GM23338 (cell line): ENCODE data around the gene TPBG. TPM values are rescaled to one million over a fixed set of nuclear protein-coding genes. Genes with fewer than 3 reads are reported as not detected.

Experiments used
- ATAC-seq: fragments of 200-7000 bp; cut with Tn5 transposase; 3 replicates; pipeline ENCODE4 v1.9.1; 2020
- DNase-seq: peaks from one replicate; pipeline ENCODE4 v3.0.0-alpha.2; 2015; ENCODE audit warnings: low spot score
- H2AFZ ChIP-seq: fragments of 200-600 bp; sonication (generic); 2 replicates; pipeline ENCODE4 v1.8.0; 2016; ENCODE audit warnings: antibody characterized with exemption, mild to moderate bottlenecking, moderate library complexity
- H3F3A ChIP-seq: fragments of 200-600 bp; sonication (generic); replicated peaks from 2 replicates; pipeline ENCODE4 v1.8.0; 2017; ENCODE audit warnings: antibody characterized with exemption, mixed run types, low read depth
- H3K27ac ChIP-seq: fragments of 200-600 bp; sonication (generic); 2 replicates; pipeline ENCODE4 v1.6.1; 2016; ENCODE audit warnings: low read depth
- H3K27me3 ChIP-seq: fragments of 200-600 bp; sonication (generic); 2 replicates; pipeline ENCODE4 v1.8.0; 2016; ENCODE audit warnings: mild to moderate bottlenecking, mixed run types, moderate library complexity; ENCODE audit not compliant: insufficient read depth
- H3K36me3 ChIP-seq: fragments of 200-600 bp; sonication (generic); 2 replicates; pipeline ENCODE4 v1.8.0; 2016; ENCODE audit warnings: mild to moderate bottlenecking; ENCODE audit not compliant: insufficient read depth
- H3K4me1 ChIP-seq: fragments of 200-600 bp; sonication (generic); 2 replicates; pipeline ENCODE4 v1.8.0; 2016; ENCODE audit warnings: mild to moderate bottlenecking, moderate library complexity; ENCODE audit not compliant: insufficient read depth
- H3K4me2 ChIP-seq: fragments of 200-600 bp; sonication (generic); 2 replicates; pipeline ENCODE4 v1.7.1; 2017; ENCODE audit warnings: mixed run types
- H3K4me3 ChIP-seq: fragments of 200-600 bp; sonication (generic); 2 replicates; pipeline ENCODE4 v1.6.1; 2016; ENCODE audit warnings: mixed run types
- H3K79me2 ChIP-seq: fragments of 200-600 bp; sonication (generic); replicated peaks from 2 replicates; pipeline ENCODE4 v1.8.0; 2017; ENCODE audit warnings: mild to moderate bottlenecking; ENCODE audit not compliant: insufficient read depth
- H3K9me2 ChIP-seq: fragments of 200-600 bp; sonication (generic); 2 replicates; pipeline ENCODE4 v1.8.0; 2017; ENCODE audit not compliant: insufficient read depth
- H4K20me1 ChIP-seq: fragments of 200-600 bp; sonication (generic); replicated peaks from 2 replicates; pipeline ENCODE4 v1.8.0; 2017; ENCODE audit warnings: mild to moderate bottlenecking; ENCODE audit not compliant: insufficient read depth
- H3K27ac Mint-ChIP-seq: 2 replicates; pipeline ENCODE4 v1.8.0; 2020; ENCODE audit warnings: inconsistent platforms, mild to moderate bottlenecking, moderate library complexity, mixed read lengths
- H3K27me3 Mint-ChIP-seq: 3 replicates; pipeline ENCODE4 v1.8.0; 2022; ENCODE audit warnings: low read depth, mild to moderate bottlenecking, moderate library complexity, mixed read lengths, inconsistent platforms; ENCODE audit not compliant: insufficient read depth, poor library complexity
- H3K36me3 Mint-ChIP-seq: 3 replicates; pipeline ENCODE4 v1.8.0; 2021; ENCODE audit warnings: low read depth, mild to moderate bottlenecking, inconsistent platforms, moderate library complexity, mixed read lengths
- H3K4me1 Mint-ChIP-seq: 3 replicates; pipeline ENCODE4 v1.8.0; 2020; ENCODE audit warnings: mild to moderate bottlenecking, inconsistent platforms, mixed read lengths
- H3K4me3 Mint-ChIP-seq: 3 replicates; pipeline ENCODE4 v1.8.0; 2021; ENCODE audit warnings: moderate library complexity, mild to moderate bottlenecking, inconsistent platforms, mixed read lengths
- H3K9me3 Mint-ChIP-seq: 3 replicates; pipeline ENCODE4 v1.8.0; 2020; ENCODE audit warnings: moderate library complexity, mild to moderate bottlenecking, inconsistent platforms, mixed read lengths
- EZH2phosphoT487 ChIP-seq: fragments of 200-600 bp; sonication (generic); IDR thresholded peaks from one replicate; pipeline ENCODE4 v1.8.1; 2018; ENCODE audit warnings: antibody characterized with exemption; ENCODE audit not compliant: unreplicated experiment
- JUNB ChIP-seq: IDR thresholded peaks from one replicate; pipeline ENCODE4 v1.6.1; 2016; ENCODE audit warnings: antibody characterized with exemption; ENCODE audit not compliant: unreplicated experiment
- NANOG ChIP-seq: IDR thresholded peaks from 2 replicates; pipeline ENCODE4 v1.6.1; 2016; ENCODE audit warnings: antibody characterized with exemption, borderline replicate concordance
- polyA plus RNA-seq: library from polyadenylated mRNA; unstranded; fragments of >200 nt; fragmentation: Nextera tagmentation; extraction: Ambion mirVana; gene quantifications from 2 replicates; pipeline ENCODE4 v1.2.1, GENCODE V29; 2016
- total RNA-seq: library from RNA; depleted of rRNA; stranded (reverse); fragments of >200 nt; shearing (Covaris generic); gene quantifications from 2 replicates; pipeline ENCODE4 v1.2.3, GENCODE V29; 2014
- TF ChIP-seq, protein P1 (sequence below), 2 experiments: fragments of 200-600 bp in 1 of 2; sonication (generic) in 1 of 2; conservative IDR thresholded peaks; 2 replicates each; pipeline versions ENCODE4 v1.5.1 to v1.6.1; 2016 to 2017; ENCODE audit warnings: antibody characterized with exemption in 2 of 2, low read depth in 2 of 2, mild to moderate bottlenecking in 2 of 2, moderate library complexity in 1 of 2
- TF ChIP-seq, protein P2 (sequence below): fragments of 250-450 bp; sonication (Bioruptor Pico); IDR thresholded peaks from 2 replicates; pipeline ENCODE4 v1.5.0; 2020; ENCODE audit warnings: mild to moderate bottlenecking, moderate library complexity
- TF ChIP-seq, protein P3 (sequence below): IDR thresholded peaks from 2 replicates; pipeline ENCODE4 v1.6.1; 2016; ENCODE audit warnings: antibody characterized with exemption

Gene TPBG
- total and polyA plus RNA-seq, 2 experiments from 2014 or later: 22.1 to 33.0 TPM

DNA sequence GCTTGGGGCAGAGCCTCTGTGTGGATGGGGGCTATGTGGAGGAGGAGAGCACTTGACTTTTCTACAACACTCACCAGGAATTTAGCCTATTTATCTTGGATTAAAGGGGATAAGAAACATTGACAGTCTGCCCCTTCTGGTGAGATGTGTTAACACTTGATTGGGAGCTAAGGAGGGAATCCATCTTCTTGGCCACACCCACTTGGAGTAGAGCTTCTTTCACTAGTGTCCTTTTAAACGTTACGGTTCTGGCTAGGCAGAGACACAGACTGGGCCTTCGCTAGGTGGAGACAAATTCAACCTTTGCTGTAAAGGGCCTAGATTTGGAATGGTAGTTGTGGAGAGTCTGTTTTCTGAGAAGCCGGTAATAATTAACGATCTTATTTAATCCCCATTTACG is 15.5 kb upstream of the TPBG start:
- H3K4me2 ChIP-seq: no peak overlapping the region
- no peaks in the 10 kb centered on the region for H3K9me2 ChIP-seq
- ATAC-seq (peak; percentile 87), DNase-seq (peak; percentile 86)
- H3K4me1 ChIP-seq: no peaks in the 10 kb centered on the region
- Mint-ChIP-seq H3K27ac (no peak overlapping the region), H3K4me1 (no peaks in the 10 kb centered on the region), H3K4me3 (no peak overlapping the region), H3K27me3 (no peaks in the 10 kb centered on the region), H3K36me3 (no peaks in the 10 kb centered on the region; the same call in 2 of the 3 replicates), H3K9me3 (peaks cover 2% of the 10 kb centered on the region; the same call in 2 of the 3 replicates)
- H3K79me2 ChIP-seq: no peaks in the 10 kb centered on the region
- H4K20me1 ChIP-seq: no peaks in the 10 kb centered on the region
- no peaks in the 10 kb centered on the region for H3K36me3 ChIP-seq
- TF ChIP-seq EZH2phosphoT487 (no peak), NANOG (no peak), JUNB (no peak)
- TF ChIP-seq, protein P1, sequence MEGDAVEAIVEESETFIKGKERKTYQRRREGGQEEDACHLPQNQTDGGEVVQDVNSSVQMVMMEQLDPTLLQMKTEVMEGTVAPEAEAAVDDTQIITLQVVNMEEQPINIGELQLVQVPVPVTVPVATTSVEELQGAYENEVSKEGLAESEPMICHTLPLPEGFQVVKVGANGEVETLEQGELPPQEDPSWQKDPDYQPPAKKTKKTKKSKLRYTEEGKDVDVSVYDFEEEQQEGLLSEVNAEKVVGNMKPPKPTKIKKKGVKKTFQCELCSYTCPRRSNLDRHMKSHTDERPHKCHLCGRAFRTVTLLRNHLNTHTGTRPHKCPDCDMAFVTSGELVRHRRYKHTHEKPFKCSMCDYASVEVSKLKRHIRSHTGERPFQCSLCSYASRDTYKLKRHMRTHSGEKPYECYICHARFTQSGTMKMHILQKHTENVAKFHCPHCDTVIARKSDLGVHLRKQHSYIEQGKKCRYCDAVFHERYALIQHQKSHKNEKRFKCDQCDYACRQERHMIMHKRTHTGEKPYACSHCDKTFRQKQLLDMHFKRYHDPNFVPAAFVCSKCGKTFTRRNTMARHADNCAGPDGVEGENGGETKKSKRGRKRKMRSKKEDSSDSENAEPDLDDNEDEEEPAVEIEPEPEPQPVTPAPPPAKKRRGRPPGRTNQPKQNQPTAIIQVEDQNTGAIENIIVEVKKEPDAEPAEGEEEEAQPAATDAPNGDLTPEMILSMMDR (conservative IDR thresholded peaks at IDR 0.05; ENCODE audit: low read depth in 2 of 2): peak; percentile 51 to 56
- TF ChIP-seq, protein P2, sequence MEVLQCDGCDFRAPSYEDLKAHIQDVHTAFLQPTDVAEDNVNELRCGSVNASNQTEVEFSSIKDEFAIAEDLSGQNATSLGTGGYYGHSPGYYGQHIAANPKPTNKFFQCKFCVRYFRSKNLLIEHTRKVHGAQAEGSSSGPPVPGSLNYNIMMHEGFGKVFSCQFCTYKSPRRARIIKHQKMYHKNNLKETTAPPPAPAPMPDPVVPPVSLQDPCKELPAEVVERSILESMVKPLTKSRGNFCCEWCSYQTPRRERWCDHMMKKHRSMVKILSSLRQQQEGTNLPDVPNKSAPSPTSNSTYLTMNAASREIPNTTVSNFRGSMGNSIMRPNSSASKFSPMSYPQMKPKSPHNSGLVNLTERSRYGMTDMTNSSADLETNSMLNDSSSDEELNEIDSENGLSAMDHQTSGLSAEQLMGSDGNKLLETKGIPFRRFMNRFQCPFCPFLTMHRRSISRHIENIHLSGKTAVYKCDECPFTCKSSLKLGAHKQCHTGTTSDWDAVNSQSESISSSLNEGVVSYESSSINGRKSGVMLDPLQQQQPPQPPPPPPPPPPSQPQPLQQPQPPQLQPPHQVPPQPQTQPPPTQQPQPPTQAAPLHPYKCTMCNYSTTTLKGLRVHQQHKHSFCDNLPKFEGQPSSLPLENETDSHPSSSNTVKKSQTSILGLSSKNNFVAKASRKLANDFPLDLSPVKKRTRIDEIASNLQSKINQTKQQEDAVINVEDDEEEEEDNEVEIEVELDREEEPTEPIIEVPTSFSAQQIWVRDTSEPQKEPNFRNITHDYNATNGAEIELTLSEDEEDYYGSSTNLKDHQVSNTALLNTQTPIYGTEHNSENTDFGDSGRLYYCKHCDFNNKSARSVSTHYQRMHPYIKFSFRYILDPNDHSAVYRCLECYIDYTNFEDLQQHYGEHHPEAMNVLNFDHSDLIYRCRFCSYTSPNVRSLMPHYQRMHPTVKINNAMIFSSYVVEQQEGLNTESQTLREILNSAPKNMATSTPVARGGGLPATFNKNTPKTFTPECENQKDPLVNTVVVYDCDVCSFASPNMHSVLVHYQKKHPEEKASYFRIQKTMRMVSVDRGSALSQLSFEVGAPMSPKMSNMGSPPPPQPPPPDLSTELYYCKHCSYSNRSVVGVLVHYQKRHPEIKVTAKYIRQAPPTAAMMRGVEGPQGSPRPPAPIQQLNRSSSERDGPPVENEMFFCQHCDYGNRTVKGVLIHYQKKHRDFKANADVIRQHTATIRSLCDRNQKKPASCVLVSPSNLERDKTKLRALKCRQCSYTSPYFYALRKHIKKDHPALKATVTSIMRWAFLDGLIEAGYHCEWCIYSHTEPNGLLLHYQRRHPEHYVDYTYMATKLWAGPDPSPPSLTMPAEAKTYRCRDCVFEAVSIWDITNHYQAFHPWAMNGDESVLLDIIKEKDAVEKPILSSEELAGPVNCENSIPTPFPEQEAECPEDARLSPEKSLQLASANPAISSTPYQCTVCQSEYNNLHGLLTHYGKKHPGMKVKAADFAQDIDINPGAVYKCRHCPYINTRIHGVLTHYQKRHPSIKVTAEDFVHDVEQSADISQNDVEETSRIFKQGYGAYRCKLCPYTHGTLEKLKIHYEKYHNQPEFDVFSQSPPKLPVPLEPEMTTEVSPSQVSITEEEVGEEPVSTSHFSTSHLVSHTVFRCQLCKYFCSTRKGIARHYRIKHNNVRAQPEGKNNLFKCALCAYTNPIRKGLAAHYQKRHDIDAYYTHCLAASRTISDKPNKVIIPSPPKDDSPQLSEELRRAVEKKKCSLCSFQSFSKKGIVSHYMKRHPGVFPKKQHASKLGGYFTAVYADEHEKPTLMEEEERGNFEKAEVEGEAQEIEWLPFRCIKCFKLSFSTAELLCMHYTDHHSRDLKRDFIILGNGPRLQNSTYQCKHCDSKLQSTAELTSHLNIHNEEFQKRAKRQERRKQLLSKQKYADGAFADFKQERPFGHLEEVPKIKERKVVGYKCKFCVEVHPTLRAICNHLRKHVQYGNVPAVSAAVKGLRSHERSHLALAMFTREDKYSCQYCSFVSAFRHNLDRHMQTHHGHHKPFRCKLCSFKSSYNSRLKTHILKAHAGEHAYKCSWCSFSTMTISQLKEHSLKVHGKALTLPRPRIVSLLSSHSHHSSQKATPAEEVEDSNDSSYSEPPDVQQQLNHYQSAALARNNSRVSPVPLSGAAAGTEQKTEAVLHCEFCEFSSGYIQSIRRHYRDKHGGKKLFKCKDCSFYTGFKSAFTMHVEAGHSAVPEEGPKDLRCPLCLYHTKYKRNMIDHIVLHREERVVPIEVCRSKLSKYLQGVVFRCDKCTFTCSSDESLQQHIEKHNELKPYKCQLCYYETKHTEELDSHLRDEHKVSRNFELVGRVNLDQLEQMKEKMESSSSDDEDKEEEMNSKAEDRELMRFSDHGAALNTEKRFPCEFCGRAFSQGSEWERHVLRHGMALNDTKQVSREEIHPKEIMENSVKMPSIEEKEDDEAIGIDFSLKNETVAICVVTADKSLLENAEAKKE (CRISPR knock-in tag): no peak
- TF ChIP-seq, protein P3, sequence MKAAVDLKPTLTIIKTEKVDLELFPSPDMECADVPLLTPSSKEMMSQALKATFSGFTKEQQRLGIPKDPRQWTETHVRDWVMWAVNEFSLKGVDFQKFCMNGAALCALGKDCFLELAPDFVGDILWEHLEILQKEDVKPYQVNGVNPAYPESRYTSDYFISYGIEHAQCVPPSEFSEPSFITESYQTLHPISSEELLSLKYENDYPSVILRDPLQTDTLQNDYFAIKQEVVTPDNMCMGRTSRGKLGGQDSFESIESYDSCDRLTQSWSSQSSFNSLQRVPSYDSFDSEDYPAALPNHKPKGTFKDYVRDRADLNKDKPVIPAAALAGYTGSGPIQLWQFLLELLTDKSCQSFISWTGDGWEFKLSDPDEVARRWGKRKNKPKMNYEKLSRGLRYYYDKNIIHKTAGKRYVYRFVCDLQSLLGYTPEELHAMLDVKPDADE: no peak
- H3K4me3 ChIP-seq: no peak overlapping the region
- no peak overlapping the region for H3K27ac ChIP-seq
- no peak overlapping the region for H2AFZ ChIP-seq
- no peaks in the 10 kb centered on the region for H3K27me3 ChIP-seq
- no peaks in the 10 kb centered on the region for H3F3A ChIP-seq
